Loucy (cell line): ENCODE measurements around the gene PRC1.

Experiments used
- CTCF ChIP-seq: fragments of 200-600 bp; sonication (generic); conservative IDR thresholded peaks from 2 replicates; pipeline ENCODE4 v1.5.1; 2014; ENCODE audit warnings: mild to moderate bottlenecking, antibody characterized with exemption, low read length
- EZH2phosphoT487 ChIP-seq: fragments of 200-600 bp; IDR thresholded peaks from 2 replicates; pipeline ENCODE4 v1.6.1; 2018; ENCODE audit warnings: antibody characterized with exemption, mild to moderate bottlenecking, moderate library complexity, borderline replicate concordance

GRCh38 chr15:91039996-91040395 lies 45.7 kb upstream of the PRC1 start:
- TF ChIP-seq CTCF (no peak), EZH2phosphoT487 (no peak)
